Effector memory CD8-positive, alpha-beta T cell (primary cell): ENCODE data around the gene ZNG1A.
"Not testable (repeated sequence)": the region's sequence is repeated elsewhere in the genome, so short reads cannot be mapped to it uniquely, and the experiment has no call there.

Source experiments
- ATAC-seq: fragments of 150-1000 bp; cut with Tn5 transposase; replicated peaks from 2 replicates; pipeline ENCODE4 v1.10.0; 2021; ENCODE audit warnings: mild to moderate bottlenecking, moderate library complexity
- DNase-seq, 3 experiments: peaks; one replicate each; pipeline ENCODE4 v3.0.0; 2021
- H3K27ac Mint-ChIP-seq, 2 donors: one replicate each; pipeline ENCODE4 v1.8.0; 2022; ENCODE audit warnings: mild to moderate bottlenecking in 2 of 2, mixed read lengths in 2 of 2, moderate library complexity in 2 of 2
- H3K27me3 Mint-ChIP-seq, 2 donors: one replicate each; pipeline ENCODE4 v1.8.0; 2022; ENCODE audit warnings: mixed read lengths in 2 of 2
- H3K36me3 Mint-ChIP-seq: one replicate; pipeline ENCODE4 v1.8.0; 2022; ENCODE audit warnings: mild to moderate bottlenecking, moderate library complexity, mixed read lengths; ENCODE audit not compliant: insufficient read depth
- H3K4me1 Mint-ChIP-seq, 2 donors: one replicate each; pipeline ENCODE4 v1.8.0; 2022; ENCODE audit warnings: low read depth in 2 of 2, mixed read lengths in 2 of 2
- H3K4me3 Mint-ChIP-seq, 2 donors: one replicate each; pipeline ENCODE4 v1.8.0; 2022; ENCODE audit warnings: mild to moderate bottlenecking in 2 of 2, mixed read lengths in 2 of 2, moderate library complexity in 2 of 2
- H3K9me3 Mint-ChIP-seq, 2 donors: one replicate each; pipeline ENCODE4 v1.8.0; 2022; ENCODE audit warnings: mixed read lengths in 2 of 2

ZNG1A gene

DNA sequence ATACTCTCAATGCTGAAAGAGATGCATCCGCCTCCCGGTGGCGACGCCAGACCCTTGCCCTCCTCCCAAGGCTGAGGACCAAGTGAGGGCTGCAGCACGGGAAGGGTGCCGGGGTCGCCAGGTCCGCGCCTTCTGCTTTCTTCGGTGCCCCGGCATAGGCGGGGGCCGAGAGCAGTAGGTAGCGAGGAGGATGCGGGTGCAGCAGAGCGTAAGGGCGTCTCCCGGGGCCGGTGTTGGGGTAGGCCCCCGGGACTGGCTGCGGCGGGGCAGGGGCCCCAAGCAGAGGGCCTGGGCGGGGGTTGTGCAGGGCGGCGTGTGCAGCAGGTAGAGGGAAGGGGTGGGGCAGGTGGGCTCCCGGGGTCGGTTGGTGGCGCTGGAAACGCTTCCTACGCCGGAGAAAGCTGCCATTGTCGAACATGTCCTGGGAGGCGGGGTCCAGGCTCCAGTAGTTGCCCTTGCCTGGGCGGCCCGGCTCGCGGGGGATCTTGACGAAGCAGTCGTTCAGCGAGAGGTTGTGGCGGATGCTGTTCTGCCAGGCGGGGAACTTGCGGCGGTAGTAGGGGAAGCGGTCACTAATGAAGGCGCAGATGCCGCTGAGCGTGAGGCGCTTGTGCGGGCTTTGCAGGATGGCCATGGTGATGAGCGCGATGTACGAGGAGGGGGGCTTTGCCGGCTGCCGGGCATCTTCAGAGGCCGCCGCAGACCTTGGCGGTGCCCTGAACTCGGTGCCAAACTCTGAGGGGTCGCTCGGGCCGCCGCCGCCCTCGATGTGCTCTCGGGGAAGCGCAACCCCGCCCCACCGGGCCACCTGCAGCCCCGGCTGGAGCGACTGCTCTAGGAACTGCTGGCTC is 61.5 kb downstream of the ZNG1A start:
- H3K9me3 Mint-ChIP-seq, ATAC-seq, H3K36me3 Mint-ChIP-seq: not testable (repeated sequence)
- H3K4me3 Mint-ChIP-seq = peak overlapping the region; percentile 57 to 64
- H3K27ac Mint-ChIP-seq = peak overlapping the region in 1 of 2 donors; percentile 20
- H3K4me1 Mint-ChIP-seq = peaks cover 10 to 18% of the 10 kb centered on the region in 2 donors
- H3K27me3 Mint-ChIP-seq = peaks cover 24 to 45% of the 10 kb centered on the region in 2 donors
- DNase-seq = peak in 2 of 3 experiments; percentile 33 to 39

GRCh38 chr9:116239-117077 is 62.4 kb downstream of the ZNG1A start:
- H3K9me3 Mint-ChIP-seq, H3K36me3 Mint-ChIP-seq, DNase-seq, ATAC-seq, H3K27ac Mint-ChIP-seq: not testable (repeated sequence)
- peak overlapping the region; percentile 17 to 64 for H3K4me3 Mint-ChIP-seq
- peaks cover 24 to 45% of the 10 kb centered on the region in 2 donors for H3K27me3 Mint-ChIP-seq
- H3K4me1 Mint-ChIP-seq = peaks cover 10 to 18% of the 10 kb centered on the region in 2 donors

DNA sequence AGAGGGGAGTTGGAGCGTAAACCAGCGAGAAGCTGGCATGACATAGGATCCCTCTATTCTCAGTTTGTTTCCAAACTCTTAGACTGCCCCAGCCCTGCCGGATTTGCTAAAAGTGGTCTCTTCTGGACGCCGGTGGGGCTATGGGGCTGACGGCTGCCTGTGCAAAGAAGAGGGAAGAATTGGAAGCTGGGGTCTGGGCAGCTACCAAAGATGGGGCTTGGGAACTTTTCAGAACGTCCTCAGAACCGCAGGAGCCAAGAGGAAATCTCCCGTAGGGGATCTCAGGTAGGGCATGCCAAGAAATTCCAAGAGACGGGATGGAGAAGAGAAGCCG is 63.8 kb downstream of the ZNG1A start:
- not testable (repeated sequence) for ATAC-seq, H3K36me3 Mint-ChIP-seq, H3K9me3 Mint-ChIP-seq, H3K27ac Mint-ChIP-seq, DNase-seq
- H3K4me1 Mint-ChIP-seq = peaks cover 10 to 18% of the 10 kb centered on the region in 2 donors
- H3K27me3 Mint-ChIP-seq = peaks cover 24 to 45% of the 10 kb centered on the region in 2 donors
- peak overlapping the region; percentile 1 to 60 for H3K4me3 Mint-ChIP-seq

GRCh38 chr9:114267-115117 is 64.4 kb downstream of the ZNG1A start:
- H3K36me3 Mint-ChIP-seq, H3K9me3 Mint-ChIP-seq, DNase-seq, H3K27ac Mint-ChIP-seq: not testable (repeated sequence)
- ATAC-seq = peak; percentile 8
- Mint-ChIP-seq H3K4me1 (peaks cover 10 to 18% of the 10 kb centered on the region in 2 donors), H3K27me3 (peaks cover 28 to 50% of the 10 kb centered on the region in 2 donors), H3K4me3 (peak overlapping the region; percentile 56 to 60)

- H3K9me3 Mint-ChIP-seq, H3K36me3 Mint-ChIP-seq, H3K27ac Mint-ChIP-seq, DNase-seq: not testable (repeated sequence)
- Mint-ChIP-seq H3K4me3 (peak overlapping the region; percentile 56 to 60), H3K27me3 (peaks cover 36 to 55% of the 10 kb centered on the region in 2 donors), H3K4me1 (peaks cover 10 to 20% of the 10 kb centered on the region in 2 donors)
- ATAC-seq = peak; percentile 73
These were observed 65.2 kb downstream of the ZNG1A start for GRCh38 chr9:113468-114266.

- H3K36me3 Mint-ChIP-seq, DNase-seq, H3K27ac Mint-ChIP-seq, H3K9me3 Mint-ChIP-seq, ATAC-seq: not testable (repeated sequence)
- Mint-ChIP-seq H3K4me1 (peaks cover 10 to 16% of the 10 kb centered on the region in 2 donors), H3K4me3 (peak overlapping the region in 1 of 2 donors; percentile 60), H3K27me3 (peaks cover 40 to 53% of the 10 kb centered on the region in 2 donors)
These were observed 66.0 kb downstream of the ZNG1A start for GRCh38 chr9:112589-113467.

- peaks cover 43 to 53% of the 10 kb centered on the region in 2 donors for H3K27me3 Mint-ChIP-seq
- not testable (repeated sequence) for ATAC-seq, H3K27ac Mint-ChIP-seq, H3K4me3 Mint-ChIP-seq, H3K9me3 Mint-ChIP-seq, H3K36me3 Mint-ChIP-seq, H3K4me1 Mint-ChIP-seq, DNase-seq
These were observed 68.2 kb downstream of the ZNG1A start for GRCh38 chr9:110672-111071.

DNA sequence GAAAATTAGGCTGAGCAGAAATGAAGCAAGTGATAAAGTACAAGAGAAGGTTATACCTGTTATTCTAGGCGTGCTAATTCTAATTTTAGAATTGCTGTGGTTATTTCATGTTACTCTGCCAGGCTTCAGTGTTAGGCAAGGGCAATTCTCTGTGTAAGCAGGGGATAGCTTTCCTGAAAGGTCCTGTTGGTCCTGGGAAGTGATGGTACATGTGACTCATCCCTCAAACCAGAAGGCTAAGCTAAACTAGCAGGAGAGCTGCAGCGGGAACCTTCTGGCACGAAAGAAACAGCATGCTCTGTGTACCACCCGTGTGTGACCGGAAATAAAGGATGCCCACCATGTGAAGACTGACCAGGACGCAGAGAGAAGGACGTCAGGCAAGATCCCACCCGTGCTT is 69.3 kb downstream of the ZNG1A start:
- not testable (repeated sequence) for H3K27ac Mint-ChIP-seq, H3K4me1 Mint-ChIP-seq, H3K36me3 Mint-ChIP-seq, H3K4me3 Mint-ChIP-seq, DNase-seq, H3K9me3 Mint-ChIP-seq, ATAC-seq
- H3K27me3 Mint-ChIP-seq = peaks cover 40 to 47% of the 10 kb centered on the region in 2 donors

GRCh38 chr9:108742-109495 is 69.9 kb downstream of the ZNG1A start:
- H3K4me3 Mint-ChIP-seq, H3K27ac Mint-ChIP-seq, H3K4me1 Mint-ChIP-seq, H3K9me3 Mint-ChIP-seq, ATAC-seq, DNase-seq, H3K36me3 Mint-ChIP-seq: not testable (repeated sequence)
- H3K27me3 Mint-ChIP-seq = peaks cover 39 to 41% of the 10 kb centered on the region in 2 donors

DNA sequence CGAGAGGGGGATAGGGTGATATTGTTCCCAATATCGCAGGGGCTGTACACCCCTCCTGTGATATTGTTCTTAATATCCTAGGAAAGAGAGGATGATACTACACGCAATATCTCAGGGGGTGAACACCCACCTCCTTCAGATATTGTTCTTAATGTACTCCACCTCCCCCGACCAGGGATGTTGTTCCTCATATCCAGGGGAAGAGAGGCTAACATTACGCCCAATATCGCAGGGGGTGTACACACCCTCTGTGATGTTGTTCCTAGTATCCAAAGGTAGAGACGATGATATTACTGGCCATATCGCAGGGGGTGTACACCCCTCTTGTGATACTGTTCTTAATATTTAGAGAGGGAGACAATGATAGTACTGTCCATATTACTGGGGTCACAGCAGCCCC is 72.9 kb downstream of the ZNG1A start:
- H3K4me1 Mint-ChIP-seq, H3K27ac Mint-ChIP-seq, H3K36me3 Mint-ChIP-seq, DNase-seq, H3K4me3 Mint-ChIP-seq, H3K9me3 Mint-ChIP-seq, ATAC-seq: not testable (repeated sequence)
- H3K27me3 Mint-ChIP-seq = peaks cover 39 to 49% of the 10 kb centered on the region in 2 donors

DNA sequence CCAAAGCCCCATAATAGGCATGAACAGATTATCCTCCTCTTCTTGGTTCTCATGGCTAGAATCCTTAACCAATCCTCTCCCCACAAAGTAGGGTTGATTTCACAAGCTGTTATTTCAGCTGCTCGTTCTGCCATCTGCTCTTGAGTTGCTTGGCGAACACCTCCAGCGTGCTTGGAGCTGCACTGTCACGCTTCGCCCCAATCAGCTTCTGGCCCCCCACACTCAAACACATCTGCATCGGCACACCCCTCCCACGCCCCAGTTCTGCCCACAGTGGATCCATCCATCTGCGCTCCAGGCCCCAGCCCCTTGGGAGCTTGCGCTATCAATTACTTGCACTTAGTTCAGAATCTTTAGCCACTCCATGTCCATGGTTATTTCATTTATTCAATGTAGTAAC is 78.4 kb downstream of the ZNG1A start:
- not testable (repeated sequence) for H3K27ac Mint-ChIP-seq, H3K4me1 Mint-ChIP-seq, ATAC-seq

More for the DNA sequence above, 78.4 kb downstream of the ZNG1A start:
- H3K4me3 Mint-ChIP-seq, H3K36me3 Mint-ChIP-seq, DNase-seq, H3K9me3 Mint-ChIP-seq: not testable (repeated sequence)
- H3K27me3 Mint-ChIP-seq = peaks cover 2 to 11% of the 10 kb centered on the region in 2 donors
